Epithelial cell of prostate (primary cell): ENCODE measurements around the gene ABHD12.
"Not testable (repeated sequence)": the region's sequence is repeated elsewhere in the genome, so short reads cannot be mapped to it uniquely, and the experiment has no call there.

ENCODE experiments used
- DNase-seq: peaks from one replicate; pipeline ENCODE4 v3.0.0-alpha.2; 2011; ENCODE audit warnings: low read depth, low spot score
- H3K27ac ChIP-seq: fragments of 450-650 bp; 2 replicates; pipeline ENCODE4 v1.5.1; 2017; ENCODE audit warnings: mild to moderate bottlenecking

The ABHD12 gene

DNA sequence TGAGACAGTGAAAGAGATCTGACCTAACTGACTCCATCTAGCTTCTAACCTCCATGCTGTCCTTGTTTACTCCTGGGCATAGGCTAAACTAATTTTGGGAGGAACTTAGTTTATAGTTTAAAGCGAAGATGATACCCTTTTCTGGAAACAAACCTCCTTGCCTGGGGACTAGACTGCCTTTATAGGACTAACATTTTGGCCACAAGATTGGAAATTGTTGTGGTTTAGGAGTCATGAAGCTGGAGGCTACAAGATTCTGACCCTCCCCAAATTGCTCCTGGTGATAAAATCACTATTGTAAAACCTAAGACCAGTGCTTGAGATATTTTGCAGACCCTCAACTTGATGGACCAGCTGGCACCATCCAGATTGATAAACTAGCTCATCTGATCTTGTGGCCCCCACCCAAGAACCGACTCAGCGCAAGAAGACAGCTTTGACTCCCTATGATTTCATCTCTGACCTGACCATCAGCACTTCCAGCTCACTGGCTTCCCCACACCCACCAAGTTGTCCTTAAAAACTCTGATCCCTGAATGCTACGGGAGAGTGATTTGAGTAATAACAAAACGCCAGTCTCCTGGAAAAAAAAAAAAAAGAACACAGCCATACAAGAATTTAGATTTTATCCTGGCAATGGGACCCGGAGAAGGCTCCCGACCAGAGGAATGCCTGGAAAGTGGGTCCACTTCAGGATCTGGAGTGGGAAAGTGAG, 63.0 kb downstream of the ABHD12 start:
- DNase-seq, result no peak
- no peak overlapping the region for H3K27ac ChIP-seq

DNA sequence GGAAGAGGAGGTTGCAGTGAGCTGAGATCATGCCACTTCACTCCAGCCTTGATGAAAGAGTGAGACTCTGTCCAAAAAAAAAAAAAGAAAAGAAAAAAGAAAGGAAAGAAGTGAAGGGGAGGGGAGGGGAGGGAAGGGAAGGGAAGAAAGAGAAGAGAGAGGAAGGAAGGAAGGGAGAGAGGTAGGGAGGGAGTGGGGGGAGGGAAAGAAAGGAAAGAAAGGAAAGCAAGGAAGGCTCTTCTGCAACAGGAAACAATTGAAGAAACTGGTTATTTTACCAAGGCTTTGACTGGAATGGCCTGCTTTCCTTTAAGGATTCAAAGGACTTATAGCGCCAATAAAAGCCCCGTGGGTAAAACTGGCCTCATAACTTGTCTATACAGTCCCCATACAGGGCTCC, 64.6 kb downstream of the ABHD12 start:
- no peak for DNase-seq
- no peak overlapping the region for H3K27ac ChIP-seq

DNA sequence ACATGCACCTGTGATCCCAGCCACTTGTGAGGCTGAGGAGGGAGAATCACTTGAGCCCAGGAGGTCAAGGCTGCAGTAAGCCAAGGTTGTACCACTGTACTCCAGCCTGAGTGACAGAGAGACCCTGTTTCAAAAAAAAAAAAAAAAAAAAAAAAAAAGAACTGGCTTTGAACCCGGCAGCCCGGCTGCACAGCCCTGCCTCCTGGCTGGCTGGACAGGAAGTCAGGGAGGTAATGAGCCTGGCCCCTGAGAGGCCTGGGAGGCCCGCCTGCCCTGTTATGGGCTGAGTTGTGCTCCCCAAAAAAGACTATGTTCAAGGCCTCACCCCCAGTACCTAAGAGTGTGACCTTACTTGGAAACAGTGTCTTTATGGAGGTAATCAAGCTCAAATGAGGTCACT, 65.6 kb downstream of the ABHD12 start:
- no peak for DNase-seq
- H3K27ac ChIP-seq, result no peak overlapping the region

DNA sequence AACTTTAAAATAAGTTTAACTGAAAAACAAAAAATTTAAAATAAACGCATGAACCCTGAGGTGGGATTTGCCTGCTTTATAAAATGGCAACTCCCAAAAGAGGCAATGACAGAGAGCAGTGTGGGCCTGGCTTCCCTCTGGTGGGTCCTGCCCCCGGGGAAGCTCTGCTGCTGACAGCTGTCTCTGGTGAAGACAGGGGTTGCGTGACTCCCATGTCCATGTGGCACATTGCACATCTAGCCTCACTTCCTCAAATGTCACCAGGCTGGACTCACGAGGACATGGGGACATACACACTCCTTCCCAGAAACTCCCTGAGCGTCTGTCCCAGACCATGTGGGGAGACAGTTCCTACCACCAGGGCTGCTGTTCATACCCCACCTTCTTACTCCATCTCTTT, 66.2 kb downstream of the ABHD12 start:
- DNase-seq, result no peak
- H3K27ac ChIP-seq, result no peak overlapping the region

DNA sequence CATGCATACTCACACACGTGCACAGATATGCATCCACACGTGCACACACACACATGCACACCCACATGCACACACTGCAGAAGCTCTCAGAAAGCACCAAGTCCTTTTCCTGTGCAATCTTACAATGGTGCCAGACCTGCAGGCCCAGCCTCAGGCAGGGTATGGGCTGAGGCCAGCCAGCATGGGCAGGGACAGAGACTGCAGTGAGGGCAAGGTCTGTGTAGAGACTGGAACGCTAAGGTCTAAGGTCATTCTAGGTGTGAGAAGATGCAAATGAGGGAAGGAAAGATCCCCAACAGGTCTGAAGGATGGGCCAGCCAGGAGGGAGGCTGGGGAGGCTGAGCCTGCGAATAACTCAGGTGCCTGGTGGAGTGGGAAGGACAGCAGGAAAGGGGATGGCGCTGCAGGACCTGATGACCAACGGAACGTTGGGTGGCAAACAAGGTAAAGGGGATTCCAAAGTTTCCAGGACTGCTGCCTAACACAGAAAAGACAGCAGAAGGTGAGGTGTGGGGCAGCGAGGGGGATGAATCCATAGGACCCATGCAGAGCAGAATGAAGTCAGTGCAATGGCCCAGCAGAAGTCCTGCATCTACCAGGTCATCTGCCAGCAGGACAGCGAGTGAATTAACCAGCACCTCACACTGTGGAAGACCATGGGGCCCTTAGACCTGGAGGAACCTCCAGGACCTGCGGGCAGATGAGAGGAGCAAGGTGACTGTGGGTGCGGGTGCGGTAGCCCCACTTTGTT, 67.0 kb downstream of the ABHD12 start:
- no peak overlapping the region for H3K27ac ChIP-seq
- no peak for DNase-seq

DNA sequence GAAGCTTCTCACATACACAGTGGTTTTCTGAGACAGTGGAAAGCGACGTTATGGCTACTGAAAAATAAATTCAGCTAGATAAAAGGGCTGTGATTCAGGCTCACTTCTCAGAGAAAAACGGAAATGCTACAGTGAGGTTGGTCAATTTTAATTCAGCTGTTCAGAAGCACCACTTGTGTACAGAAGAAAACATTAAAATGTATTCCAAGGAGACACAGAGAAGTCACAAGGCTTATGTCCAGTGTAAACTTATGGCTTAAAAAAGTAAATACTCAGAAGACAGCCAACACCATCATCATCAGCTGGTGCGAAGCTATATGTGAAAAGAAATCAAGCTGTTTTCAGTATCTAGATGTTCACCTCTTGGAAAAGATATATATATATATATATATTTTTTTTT, 68.6 kb downstream of the ABHD12 start:
- H3K27ac ChIP-seq, result no peak overlapping the region
- DNase-seq, result no peak

DNA sequence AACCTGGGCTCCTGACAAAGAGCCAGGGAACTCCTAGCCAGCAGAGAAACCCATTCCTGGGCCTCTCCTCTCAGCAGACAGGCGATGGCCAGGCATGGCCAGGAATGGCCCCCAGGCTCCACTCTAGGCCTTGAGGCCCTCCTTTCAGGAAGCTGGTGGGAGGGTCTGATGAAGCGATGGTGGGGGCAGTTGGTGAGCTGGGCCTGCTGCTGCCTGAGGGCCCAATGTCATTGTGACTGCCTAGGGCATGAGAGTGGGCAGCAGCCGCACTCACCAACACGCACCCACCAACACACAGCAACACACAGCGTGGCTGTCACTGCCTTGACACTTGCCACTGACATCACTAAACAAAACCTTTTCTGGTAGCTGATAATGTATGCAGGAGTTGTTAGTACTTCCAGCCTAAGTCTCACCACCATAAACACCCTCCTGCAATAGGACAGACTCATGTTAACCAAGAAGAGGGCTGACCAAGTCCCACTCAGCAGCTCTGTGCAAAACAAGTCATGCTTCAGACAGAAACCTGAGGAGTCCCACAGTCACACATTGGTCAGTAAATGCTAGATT, 69.3 kb downstream of the ABHD12 start:
- H3K27ac ChIP-seq, result no peak overlapping the region
- no peak for DNase-seq

DNA sequence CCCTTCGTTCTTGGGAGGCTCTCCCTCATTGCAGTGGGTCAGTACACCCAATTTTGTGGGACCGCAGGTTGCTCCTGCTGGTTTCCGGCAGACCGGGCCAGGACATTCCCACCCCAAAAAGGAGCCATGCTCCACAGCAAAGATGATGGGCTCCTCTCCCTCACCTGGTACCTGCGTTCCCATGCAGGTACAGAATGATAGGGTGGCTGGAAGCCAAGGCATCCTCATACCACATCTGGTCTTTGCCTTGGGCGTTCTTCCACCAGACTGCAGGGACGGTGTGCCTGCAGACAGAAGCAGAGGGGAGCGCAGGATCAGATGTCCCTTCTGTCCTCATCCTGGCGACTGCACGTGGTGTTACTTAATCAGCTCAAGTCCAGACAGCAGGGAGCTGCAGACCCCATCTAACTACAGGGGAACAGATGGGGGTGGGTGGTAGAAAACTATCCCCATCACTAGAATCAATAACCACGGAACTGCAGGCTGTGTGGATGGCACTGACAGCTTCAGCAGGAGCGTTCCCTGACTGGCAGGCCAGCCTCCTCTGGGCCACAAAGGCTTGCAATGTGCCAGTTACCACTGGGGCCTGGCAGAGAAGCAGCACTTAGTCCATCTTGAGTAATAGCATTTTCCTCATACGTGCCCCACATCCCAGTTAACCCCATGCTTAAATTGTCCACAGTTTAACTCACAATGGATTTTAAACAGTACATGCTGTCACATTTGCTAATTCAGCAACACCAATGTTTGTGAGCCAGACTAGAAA, 70.4 kb downstream of the ABHD12 start:
- no peak overlapping the region for H3K27ac ChIP-seq
- DNase-seq, result no peak

DNA sequence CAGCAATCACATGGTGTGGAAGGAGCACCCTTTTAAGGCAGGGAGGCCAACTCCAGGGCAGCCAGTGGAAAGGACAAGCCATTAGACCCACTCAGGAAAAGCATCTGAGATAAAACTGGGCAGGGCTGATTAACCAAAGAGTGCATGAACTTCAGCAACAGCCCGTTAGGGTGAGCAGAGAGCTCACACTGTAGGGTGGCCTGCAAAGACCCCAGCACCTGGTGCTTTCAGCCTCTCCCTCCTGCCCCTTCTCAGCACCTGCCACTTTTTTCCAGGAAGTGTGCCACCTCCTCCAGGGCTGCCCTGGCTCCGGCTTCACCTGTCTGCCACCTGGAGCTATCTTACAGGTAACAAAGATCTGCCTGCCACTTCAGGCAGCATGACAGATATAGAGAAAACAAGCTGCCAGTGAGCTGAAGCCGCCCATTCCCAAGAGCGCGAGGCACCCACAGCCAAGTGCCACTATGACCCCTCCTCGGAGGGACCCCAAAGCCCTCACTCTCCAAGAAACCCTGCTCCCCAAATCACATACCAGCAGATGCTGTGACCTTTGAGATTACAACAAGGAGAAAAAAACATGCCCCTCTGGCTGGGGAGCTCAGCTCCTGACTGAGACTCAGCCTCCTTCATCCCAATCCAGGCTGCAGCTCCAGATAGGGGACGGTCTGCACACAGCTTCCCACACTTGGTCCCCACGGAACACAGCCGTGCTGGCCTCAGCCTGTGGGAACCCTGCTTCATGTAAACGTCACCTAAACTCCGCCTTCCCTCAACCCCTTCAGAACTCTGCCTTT, 71.2 kb downstream of the ABHD12 start:
- no peak overlapping the region for H3K27ac ChIP-seq
- no peak for DNase-seq

DNA sequence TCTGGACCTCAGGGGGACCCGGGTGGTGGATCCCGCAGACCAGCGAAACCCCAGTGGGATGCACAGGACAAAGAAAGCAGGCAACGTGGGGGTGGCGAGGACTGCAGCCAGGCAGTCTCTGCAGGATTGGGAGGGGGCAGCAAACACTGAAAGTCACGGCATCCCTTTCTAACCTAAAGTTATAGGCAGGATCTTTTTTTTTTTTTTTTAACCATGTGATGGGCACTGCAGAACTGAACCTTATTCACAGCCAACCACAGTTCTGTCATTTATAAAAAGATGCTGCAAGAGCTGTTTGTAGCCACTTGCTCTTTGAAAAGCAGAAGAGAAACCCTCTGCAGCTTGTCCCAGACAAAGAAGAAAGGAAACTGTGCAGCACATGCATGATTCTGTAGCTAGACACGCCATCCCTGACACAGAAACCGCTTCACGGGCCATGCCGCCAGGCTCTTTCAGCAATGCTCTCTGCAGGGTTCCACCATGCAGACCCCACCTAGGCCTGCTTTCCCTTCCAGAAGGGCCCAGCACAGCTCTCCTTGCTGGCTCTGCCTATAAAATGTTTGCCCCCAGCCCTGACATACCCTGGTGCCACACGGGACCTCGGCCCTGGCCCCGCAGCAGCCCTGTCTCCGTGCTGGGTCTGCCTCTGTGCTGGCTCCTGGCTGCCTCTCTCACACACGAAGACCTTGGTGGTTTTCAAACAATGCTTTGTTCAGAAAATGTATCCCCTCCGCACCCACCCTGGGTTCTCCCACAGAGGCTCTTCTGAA, 72.0 kb downstream of the ABHD12 start:
- no peak for DNase-seq
- H3K27ac ChIP-seq, result no peak overlapping the region

DNA sequence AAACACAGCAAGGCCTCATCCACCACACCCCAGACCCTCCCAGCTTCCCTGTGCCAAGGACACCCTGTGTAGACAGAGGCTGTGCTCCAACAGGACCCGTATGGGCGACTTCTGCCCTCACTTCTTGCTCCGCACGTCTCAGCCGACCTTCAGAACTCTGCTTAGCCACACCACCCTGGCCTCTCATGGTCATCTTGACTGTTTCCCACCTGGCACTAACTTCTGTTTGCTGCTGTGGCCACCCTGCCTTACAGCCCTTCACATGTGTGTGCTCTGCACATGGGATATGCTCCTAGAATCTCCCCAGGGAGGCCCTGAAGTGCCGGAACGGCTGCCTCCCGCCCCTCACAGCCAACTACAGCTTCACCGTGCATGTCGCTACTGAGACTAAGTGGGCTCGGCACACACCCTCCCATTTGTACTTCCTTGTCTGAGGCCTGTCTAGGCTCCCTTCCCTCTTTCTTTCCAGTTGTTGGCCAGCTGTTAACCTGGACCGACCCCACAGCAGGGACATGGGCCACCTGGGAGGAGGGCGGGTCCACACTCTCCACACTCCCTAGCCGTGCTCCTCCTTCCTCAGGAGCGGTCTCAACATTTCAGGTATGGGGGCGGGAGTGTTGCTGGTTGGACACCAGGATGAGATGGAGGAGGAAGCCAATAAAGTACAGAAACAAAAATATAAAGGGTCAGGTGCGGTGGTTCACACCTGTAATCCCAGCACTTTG, 73.1 kb downstream of the ABHD12 start:
- H3K27ac ChIP-seq, result no peak overlapping the region
- no peak for DNase-seq

DNA sequence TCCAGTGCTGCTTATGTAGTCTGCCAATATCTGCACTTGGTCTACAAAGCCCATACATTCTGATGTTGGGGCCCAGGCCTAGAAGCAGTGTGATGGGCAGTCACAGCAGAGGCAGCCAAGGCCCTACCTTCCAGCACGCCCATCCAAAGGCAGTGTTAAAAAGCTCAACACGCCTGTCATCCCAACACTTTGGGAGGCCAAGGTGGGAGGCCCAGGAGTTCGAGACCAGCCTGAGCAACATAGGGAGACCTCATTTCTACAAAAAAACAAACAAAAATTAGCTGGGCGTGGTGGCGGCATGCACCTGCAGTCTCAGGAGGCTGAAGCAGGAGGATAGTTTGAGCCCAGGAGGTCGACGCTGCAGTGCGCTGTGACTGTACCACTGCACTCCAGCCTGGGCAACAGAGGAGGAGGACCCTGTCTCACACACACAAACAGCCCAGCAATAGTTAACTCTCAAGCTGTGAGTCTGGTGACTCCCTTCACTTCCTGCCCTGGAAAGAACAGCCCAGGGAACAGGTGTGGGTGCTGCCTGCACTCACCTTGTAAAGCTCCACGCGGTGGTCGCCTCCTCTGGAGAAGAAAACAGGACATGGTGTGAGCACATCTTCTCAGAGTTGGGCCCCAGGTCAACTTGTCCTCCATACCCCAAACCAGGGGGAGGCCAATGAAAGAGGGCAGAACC, 74.0 kb downstream of the ABHD12 start:
- no peak overlapping the region for H3K27ac ChIP-seq
- no peak for DNase-seq

DNA sequence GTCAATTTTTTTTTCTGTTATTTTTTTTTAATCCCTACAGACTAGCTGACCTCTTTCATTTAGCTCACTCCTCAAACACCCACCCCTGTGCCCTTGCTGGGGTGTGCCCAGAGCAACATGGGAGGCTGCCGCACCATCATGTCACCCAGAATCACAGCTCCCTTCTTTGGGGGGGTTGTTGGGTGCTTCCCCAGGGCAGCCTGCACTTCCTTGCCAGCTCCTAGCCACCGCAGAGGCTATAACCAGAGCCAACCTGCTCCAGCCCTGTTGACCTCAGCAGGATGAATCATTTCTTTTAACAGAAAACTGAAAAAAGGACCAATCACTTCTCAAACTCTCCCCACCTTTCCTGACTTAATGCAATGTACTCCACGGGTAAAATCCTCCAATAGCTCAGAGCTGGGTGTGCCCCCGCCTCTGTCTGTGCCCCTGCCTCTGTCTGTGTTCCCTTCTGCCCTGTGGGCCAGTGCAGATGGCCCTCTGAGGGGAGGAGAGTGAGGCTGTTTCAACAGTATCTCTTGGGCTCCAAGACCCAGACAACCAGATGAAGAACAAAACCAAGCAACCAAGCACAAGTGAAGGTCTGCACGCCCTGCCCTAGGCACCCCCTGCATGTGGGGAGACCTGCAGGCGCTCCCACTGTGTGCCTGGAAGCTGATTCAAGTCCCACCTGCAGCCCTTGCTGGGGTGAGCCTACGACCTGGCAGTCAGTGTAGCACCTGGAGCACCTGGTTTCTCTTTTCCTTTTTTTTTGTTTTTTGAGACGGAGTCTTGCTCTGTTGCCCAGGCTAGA, 75.0 kb downstream of the ABHD12 start:
- no peak for DNase-seq

DNA sequence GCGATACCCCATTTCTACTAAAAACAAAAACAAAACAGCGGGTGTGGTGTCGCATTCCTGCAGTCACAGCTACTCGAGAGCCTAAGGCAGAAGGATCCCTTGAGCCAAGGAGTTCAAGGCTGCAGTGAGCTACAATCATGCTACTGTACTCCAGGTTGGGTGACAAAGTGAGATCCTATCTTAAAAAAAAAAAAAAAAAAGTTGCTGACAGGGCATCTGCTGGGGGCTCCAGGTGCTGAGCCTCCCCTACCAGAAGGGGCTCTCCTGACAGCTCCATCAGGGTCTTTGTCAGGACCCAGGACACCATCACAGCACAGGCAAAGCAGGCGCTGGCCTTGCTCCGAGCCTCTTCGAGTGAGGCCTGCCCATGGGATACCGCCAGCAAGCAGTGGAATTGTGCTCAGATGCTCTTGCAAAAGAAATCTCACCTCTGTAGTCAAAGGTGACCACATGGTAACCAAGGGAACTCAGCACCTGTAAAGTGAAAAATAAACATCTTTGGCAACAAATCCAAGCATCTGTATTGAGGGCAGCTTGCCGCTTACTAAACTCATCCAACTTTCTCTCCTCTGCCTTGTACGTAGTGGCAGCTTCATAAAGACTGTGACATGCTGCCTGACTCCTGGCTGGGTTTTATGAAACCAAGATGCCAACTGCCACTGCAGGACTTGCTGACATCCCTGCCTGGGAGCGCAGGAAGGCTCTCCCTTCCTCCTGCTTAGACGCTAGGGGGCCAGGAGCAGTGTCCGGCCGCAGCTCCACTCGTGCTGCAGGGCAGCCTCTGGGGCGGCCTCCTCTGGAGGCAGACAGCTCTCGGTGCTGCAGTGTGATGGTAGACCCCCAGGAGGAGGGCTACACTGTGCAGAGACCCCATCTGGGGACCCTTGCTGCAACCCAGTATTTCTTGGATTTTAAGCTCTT, 75.9 kb downstream of the ABHD12 start:
- DNase-seq, result no peak
- no peak overlapping the region for H3K27ac ChIP-seq

More for the DNA sequence above, 75.0 kb downstream of the ABHD12 start:
- no peak overlapping the region for H3K27ac ChIP-seq

DNA sequence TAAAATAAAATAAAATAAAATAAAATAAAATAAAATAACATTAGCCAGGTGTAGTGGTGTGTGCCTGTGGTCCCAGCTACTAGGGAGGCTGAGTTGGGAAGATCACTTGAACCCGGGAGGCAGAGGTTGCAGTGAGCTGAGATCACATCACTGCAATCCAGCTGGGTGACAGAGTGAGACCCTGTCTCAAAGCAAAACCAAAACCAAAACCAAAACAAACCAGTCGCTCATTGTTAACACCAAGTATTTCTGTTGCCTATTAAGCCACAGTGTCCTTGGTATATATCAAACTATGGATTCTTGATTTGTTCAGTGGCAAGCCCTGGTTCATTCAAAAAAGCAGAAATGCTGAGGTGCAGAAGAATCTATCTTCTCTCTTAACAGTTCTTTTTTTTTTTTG, 77.0 kb downstream of the ABHD12 start:
- no peak for DNase-seq
- no peak overlapping the region for H3K27ac ChIP-seq

DNA sequence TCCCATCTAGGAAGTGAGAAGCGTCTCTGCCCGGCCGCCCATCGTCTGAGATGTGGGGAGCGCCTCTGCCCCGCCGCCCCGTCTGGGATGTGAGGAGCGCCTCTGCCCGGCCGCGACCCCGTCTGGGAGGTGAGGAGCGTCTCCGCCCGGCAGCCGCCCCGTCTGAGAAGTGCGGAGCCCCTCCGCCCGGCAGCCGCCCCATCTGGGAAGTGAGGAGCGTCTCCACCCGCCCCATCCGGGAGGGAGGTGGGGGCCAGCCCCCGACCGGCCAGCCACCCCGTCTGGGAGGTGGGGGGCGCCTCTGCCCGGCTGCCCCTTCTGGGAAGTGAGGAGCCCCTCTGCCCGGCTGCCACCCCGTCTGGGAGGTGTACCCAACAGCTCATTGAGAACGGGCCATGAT, 77.9 kb downstream of the ABHD12 start:
- not testable (repeated sequence) for H3K27ac ChIP-seq, DNase-seq
